Smooth muscle cell (in vitro differentiated cells): Measurements from ENCODE around the gene CBX1. TPM values are rescaled to one million over a fixed set of nuclear protein-coding genes. Genes with fewer than 3 reads are reported as not detected.

ENCODE experiments used
- DNase-seq: peaks from one replicate; lab custom pipeline; 2025; ENCODE audit not compliant: unreplicated experiment; lab: John Stamatoyannopoulos, UW
- H2AFZ ChIP-seq: fragments of 200-600 bp; sonication (generic); 2 replicates; pipeline ENCODE4 v1.6.0; 2016; ENCODE audit warnings: antibody characterized with exemption, low read depth, mild to moderate bottlenecking
- H3F3A ChIP-seq: fragments of 200-600 bp; sonication (generic); 2 replicates; pipeline ENCODE4 v1.6.0; 2017; ENCODE audit warnings: antibody characterized with exemption, low read depth
- H3K27ac ChIP-seq: fragments of 200-600 bp; sonication (generic); 2 replicates; pipeline ENCODE4 v1.5.1; 2016; ENCODE audit warnings: low read depth, mild to moderate bottlenecking
- H3K27me3 ChIP-seq: fragments of 200-600 bp; sonication (generic); 2 replicates; pipeline ENCODE4 v1.6.1; 2016; ENCODE audit warnings: low read depth, mild to moderate bottlenecking
- H3K36me3 ChIP-seq: fragments of 200-600 bp; sonication (generic); 2 replicates; pipeline ENCODE4 v1.5.1; 2016; ENCODE audit warnings: low read depth
- H3K4me1 ChIP-seq: fragments of 200-600 bp; sonication (generic); 2 replicates; pipeline ENCODE4 v1.5.1; 2016; ENCODE audit warnings: low read depth
- H3K4me2 ChIP-seq: fragments of 200-600 bp; sonication (generic); 2 replicates; pipeline ENCODE4 v1.6.0; 2016; ENCODE audit warnings: mild to moderate bottlenecking
- H3K4me3 ChIP-seq: fragments of 200-600 bp; sonication (generic); 2 replicates; pipeline ENCODE4 v1.5.1; 2016; ENCODE audit warnings: mild to moderate bottlenecking
- H3K79me2 ChIP-seq: fragments of 200-600 bp; sonication (generic); 2 replicates; pipeline ENCODE4 v1.6.0; 2016; ENCODE audit warnings: low read depth, mild to moderate bottlenecking
- H3K9ac ChIP-seq: fragments of 200-600 bp; sonication (generic); 2 replicates; pipeline ENCODE4 v1.6.0; 2016; ENCODE audit warnings: low read depth
- H3K9me3 ChIP-seq: fragments of 200-600 bp; sonication (generic); replicated peaks from 2 replicates; pipeline ENCODE4 v1.5.1; 2016; ENCODE audit warnings: low read depth
- H4K20me1 ChIP-seq: fragments of 200-600 bp; sonication (generic); 2 replicates; pipeline ENCODE4 v1.6.0; 2016; ENCODE audit warnings: low read depth
- CTCF ChIP-seq: fragments of 200-600 bp; sonication (generic); IDR thresholded peaks from 2 replicates; pipeline ENCODE4 v1.5.1; 2017; ENCODE audit warnings: borderline replicate concordance, mild to moderate bottlenecking, antibody characterized with exemption; ENCODE audit not compliant: insufficient read depth, poor library complexity, severe bottlenecking
- WGBS: methylation state at CpG from one replicate; pipeline ENCODE4 v1.1.7; 2016; ENCODE audit warnings: low lambda C conversion rate; 5-methylcytosine and 5-hydroxymethylcytosine counted together
- polyA plus RNA-seq: library from polyadenylated mRNA; unstranded; fragments of >200 nt; fragmentation: Nextera tagmentation; extraction: Ambion mirVana; gene quantifications from 2 replicates; pipeline ENCODE4 v1.2.1, GENCODE V29; 2016
- total RNA-seq: library from RNA; depleted of rRNA; stranded (reverse); fragments of >200 nt; gene quantifications from 2 replicates; pipeline ENCODE4 v1.2.3, GENCODE V29; 2014

Gene CBX1
- total and polyA plus RNA-seq, 2 experiments from 2014 or later, result 32.7 to 63.4 TPM

- WGBS, result 66% methylated on average over 9 of the region's 9 CpGs
- Histone ChIP-seq H4K20me1 (no peaks in the 10 kb centered on the region), H3F3A (no peaks in the 10 kb centered on the region), H3K27me3 (no peaks in the 10 kb centered on the region), H3K9ac (no peak overlapping the region), H3K36me3 (peaks cover 7% of the 10 kb centered on the region), H3K9me3 (no peaks in the 10 kb centered on the region), H3K27ac (no peak overlapping the region), H2AFZ (no peak overlapping the region), H3K79me2 (no peaks in the 10 kb centered on the region), H3K4me2 (no peak overlapping the region), H3K4me3 (no peak overlapping the region), H3K4me1 (peaks cover 36% of the 10 kb centered on the region)
- TF ChIP-seq CTCF, result no peak
- DNase-seq, result no peak
These were observed 24.7 kb upstream of the CBX1 start for GRCh38 chr17:48125829-48126531.

GRCh38 chr17:48123776-48124388, 22.6 kb upstream of the CBX1 start:
- Histone ChIP-seq H4K20me1 (no peaks in the 10 kb centered on the region), H3K4me1 (peaks cover 30% of the 10 kb centered on the region), H3K4me3 (no peak overlapping the region), H3K4me2 (no peak overlapping the region), H3F3A (no peaks in the 10 kb centered on the region), H3K36me3 (peaks cover 10% of the 10 kb centered on the region), H2AFZ (no peak overlapping the region), H3K27me3 (no peaks in the 10 kb centered on the region), H3K9me3 (no peaks in the 10 kb centered on the region), H3K79me2 (no peaks in the 10 kb centered on the region), H3K9ac (no peak overlapping the region), H3K27ac (no peak overlapping the region)
- DNase-seq, result no peak
- WGBS, result 96% methylated on average over 4 of the region's 4 CpGs
- no peak for TF ChIP-seq CTCF

- Histone ChIP-seq H3K4me2 (no peak overlapping the region), H3F3A (no peaks in the 10 kb centered on the region), H3K27me3 (no peaks in the 10 kb centered on the region), H3K4me3 (no peak overlapping the region), H3K27ac (no peak overlapping the region), H3K36me3 (peaks cover 10% of the 10 kb centered on the region), H3K9ac (no peak overlapping the region), H3K4me1 (peaks cover 22% of the 10 kb centered on the region), H3K79me2 (no peaks in the 10 kb centered on the region), H2AFZ (no peak overlapping the region), H3K9me3 (no peaks in the 10 kb centered on the region), H4K20me1 (no peaks in the 10 kb centered on the region)
- DNase-seq, result no peak
- 97% methylated on average over 6 of the region's 6 CpGs for WGBS
- no peak for TF ChIP-seq CTCF
These were observed 21.8 kb upstream of the CBX1 start for GRCh38 chr17:48123111-48123510.

GRCh38 chr17:48122665-48123045, 21.4 kb upstream of the CBX1 start:
- WGBS, result 82% methylated on average over 3 of the region's 3 CpGs
- H3K36me3 ChIP-seq, result peaks cover 10% of the 10 kb centered on the region

More at GRCh38 chr17:48122665-48123045, 21.4 kb upstream of the CBX1 start:
- H3K9ac ChIP-seq, result no peak overlapping the region
- DNase-seq, result no peak
- no peaks in the 10 kb centered on the region for H3F3A ChIP-seq
- H3K9me3 ChIP-seq, result no peaks in the 10 kb centered on the region
- no peak for TF ChIP-seq CTCF
- no peaks in the 10 kb centered on the region for H3K79me2 ChIP-seq
- H4K20me1 ChIP-seq, result no peaks in the 10 kb centered on the region
- H3K4me1 ChIP-seq, result peaks cover 20% of the 10 kb centered on the region
- no peak overlapping the region for H3K4me2 ChIP-seq
- no peak overlapping the region for H2AFZ ChIP-seq
- H3K27ac ChIP-seq, result no peak overlapping the region
- H3K27me3 ChIP-seq, result no peaks in the 10 kb centered on the region
- H3K4me3 ChIP-seq, result no peak overlapping the region
